GM21723 (cell line): ENCODE results near the gene CD248.
A peak's percentile ranks its signal among the peaks of the same experiment; 100 is the strongest.
"Not testable (repeated sequence)": the region's sequence is repeated elsewhere in the genome, so short reads cannot be mapped to it uniquely, and the experiment has no call there.

Source experiments
- ATAC-seq: cut with Tn5 transposase; IDR thresholded peaks from one replicate; pipeline ENCODE4 v1.9.1; 2021; ENCODE audit warnings: mild to moderate bottlenecking, moderate library complexity; ENCODE audit not compliant: unreplicated experiment

CD248 gene

DNA sequence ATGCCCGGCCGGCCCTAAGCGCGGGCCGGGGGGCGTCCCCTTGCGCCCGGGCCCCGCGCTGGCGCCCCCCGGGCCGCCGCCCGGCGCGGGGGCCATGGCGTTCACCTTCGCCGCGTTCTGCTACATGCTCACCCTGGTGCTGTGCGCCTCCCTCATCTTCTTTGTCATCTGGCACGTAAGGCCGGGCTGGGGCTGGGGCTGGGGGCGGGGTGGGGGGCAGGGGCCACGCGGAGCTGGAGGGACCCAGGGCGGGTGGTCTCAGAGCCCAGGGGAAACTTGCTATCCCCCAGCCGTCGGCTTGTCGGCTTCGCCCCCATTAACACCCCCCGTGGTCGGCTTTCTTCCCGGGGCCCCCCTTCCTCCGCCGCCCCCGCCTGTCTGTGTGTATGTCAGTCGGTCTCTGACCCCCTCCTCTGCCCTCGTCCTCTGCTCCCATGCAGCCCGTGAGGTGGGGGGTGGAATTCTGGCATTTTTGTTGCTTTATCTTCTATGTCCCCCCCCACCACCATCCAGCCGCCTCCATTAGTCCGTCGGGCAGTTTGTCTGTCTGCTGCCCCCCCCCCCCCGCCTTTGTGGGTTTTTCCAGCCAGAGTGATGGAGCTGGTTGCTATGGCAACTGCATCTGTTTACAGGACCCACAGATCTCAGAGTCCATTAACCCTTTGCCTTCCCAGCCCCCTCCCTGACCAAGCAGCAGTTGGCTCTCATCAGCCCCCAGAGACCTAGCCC, 38.3 kb downstream of the CD248 start:
- ATAC-seq, result no peak

DNA sequence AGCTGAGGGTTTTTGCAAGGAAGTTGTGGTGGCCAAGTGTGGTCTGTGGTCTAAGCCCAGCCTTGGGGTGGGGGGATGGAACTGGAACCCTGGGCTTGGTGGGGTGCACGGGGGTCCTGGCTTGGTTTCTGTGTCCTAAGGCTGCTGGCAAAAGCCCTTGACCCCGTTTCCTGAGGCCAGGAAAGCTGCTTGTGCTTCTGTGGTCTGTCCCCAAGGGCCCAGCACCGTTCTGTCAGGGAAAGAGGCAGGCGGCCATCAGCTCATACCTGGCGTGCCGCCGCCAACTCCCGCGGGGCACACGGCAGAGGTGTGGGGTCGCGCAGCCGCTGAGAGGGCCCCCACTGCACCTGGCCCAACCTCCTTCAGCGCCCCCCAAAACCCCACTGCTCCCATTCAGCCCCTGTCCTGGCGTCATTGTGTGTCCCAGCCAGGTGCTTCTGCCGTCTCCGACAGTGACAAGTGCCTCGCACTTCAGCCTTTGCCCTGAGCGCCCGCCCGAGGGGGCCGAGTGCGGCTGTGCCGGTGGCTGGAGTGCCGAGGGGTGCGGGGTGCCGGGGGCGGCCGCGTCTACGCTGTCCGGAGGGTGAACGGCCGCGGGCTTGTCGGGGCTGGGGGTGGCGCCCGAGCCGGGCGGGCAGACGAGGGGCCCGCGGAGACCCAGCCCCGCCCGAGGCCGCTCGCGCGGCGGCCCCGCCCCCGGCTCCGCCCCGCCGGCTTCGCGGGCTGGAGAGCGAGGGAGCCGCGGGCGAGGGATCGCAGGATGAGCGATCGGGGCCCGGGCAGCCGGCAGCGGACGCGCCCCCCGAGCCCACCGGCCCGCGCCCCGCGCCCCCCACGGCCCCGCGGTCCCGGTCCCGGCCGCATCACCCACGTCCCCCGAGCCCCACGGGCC, 39.1 kb downstream of the CD248 start, which contains the start of gene CNIH2:
CNIH2 (plus strand) TSS at position 705 of the 892 bp plus-strand sequence. CDS start 282 bp downstream, outside the sequence.
- no peak for ATAC-seq

DNA sequence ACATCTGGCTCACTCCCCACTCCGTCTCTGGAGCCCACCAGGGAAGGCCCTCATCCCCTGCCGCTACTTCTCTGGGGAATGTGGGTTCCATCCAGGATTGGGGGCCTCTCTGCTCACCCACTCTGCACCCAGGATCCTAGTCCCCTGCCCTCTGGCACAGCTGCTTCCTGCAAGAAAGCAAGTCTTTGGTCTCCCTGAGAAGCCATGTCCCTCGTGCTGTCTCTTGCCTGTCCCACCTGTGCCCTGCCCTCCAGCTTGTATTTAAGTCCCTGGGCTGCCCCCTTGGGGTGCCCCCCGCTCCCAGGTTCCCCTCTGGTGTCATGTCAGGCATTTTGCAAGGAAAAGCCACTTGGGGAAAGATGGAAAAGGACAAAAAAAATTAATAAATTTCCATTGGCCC, 39.8 kb downstream of the CD248 start:
- ATAC-seq, result not testable (repeated sequence)

DNA sequence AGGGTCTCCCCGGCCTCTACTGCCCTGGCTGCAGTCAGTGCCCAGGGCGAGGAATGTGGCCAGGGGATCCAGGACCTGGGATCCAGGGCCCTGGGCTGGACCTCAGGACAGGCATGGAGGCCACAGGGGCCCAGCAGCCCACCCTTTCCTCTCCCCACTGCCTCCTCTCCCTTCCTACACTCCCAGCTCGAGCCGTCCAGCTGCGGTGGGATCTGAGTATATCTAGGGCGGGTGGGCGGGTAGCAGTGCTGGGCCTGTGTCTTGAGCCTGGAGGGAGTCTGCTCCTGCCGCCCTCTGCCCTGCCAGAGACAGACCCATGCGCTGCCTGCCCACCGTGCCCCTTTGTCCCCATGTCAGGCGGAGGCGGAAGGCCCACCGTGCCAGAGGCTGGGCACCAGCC, 40.2 kb downstream of the CD248 start:
- ATAC-seq, result not testable (repeated sequence)

DNA sequence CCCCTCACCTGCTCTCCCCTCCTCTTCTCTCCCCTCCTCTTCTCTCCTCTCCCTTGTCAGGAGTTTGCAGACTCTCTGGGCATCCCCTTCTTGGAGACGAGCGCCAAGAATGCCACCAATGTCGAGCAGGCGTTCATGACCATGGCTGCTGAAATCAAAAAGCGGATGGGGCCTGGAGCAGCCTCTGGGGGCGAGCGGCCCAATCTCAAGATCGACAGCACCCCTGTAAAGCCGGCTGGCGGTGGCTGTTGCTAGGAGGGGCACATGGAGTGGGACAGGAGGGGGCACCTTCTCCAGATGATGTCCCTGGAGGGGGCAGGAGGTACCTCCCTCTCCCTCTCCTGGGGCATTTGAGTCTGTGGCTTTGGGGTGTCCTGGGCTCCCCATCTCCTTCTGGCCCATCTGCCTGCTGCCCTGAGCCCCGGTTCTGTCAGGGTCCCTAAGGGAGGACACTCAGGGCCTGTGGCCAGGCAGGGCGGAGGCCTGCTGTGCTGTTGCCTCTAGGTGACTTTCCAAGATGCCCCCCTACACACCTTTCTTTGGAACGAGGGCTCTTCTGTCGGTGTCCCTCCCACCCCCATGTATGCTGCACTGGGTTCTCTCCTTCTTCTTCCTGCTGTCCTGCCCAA, 40.7 kb downstream of the CD248 start:
- no peak for ATAC-seq

DNA sequence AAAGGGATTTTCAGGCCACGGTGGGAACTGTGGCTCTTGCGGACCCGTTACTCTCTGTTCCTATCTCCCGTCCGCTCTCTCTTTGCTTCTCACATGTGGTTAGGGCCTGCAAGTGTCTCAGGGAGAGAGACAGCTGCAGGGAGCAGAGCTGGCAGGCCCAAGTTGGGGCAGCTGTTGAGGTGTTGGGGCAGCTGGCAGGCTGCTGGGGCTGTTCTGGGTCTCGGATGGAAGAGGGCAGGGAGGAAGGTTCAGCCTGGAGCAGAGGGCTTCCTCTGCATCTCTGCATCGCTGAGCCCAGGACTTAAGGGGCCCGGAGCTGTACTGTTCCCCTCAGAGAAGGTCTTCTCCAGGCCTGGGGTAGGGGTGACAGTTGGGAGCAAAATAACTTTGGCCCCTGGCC, 41.4 kb downstream of the CD248 start:
- no peak for ATAC-seq

DNA sequence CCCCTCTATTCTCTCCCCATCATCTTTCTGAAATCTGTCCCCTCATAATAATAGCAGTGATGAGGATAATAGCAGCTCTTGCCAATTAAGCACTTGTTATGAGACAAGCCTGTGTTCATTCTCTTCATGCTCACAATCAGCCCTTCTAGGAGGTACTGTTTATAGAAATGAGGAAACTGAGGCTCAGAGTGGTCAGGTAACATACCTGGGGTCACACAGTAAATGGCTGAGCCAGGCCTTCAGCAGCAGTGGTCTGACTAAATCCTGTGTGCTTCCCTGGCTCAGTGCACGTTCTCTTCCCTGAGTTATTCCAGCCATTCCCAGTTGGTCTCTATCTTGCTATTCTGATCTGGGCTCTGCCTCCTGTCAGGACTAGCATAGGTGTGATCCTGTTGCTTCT, 42.6 kb downstream of the CD248 start:
- ATAC-seq, result no peak

DNA sequence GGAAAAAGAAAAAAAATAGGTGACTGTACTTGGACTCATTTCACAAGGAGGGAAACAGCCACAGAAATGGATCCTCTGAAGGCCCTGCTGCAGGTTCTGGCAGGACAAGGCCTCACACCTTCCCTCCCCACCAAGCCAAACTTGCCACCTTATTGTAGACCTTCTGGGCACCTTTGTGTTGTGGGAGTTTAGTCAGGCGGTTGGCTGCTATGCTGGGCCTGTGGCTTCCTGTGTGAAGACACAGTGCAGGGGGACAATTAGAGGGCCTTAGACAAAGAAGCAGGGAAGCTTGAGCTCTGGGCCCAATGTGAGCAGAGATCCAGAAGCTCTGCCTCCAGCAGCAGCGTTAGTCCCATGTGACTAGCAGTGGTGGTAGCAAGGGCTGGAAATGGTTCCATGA, 44.2 kb downstream of the CD248 start:
- ATAC-seq, result no peak

DNA sequence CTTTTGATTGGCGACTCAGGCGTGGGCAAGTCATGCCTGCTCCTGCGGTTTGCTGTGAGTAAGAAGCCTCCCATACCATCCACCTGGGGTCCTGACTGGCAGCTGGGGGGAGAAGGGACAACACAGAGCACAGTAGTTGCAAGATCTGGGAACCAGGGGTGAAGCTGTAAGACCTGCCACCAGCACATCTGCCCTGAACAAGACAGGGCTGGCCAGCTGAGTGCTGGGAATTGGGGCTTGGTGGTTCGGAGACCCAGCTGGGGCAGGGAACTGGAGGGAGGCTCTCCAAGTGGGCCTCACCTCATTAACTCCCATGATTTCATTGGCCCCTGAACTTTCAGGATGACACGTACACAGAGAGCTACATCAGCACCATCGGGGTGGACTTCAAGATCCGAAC, 45.0 kb downstream of the CD248 start:
- no peak for ATAC-seq

DNA sequence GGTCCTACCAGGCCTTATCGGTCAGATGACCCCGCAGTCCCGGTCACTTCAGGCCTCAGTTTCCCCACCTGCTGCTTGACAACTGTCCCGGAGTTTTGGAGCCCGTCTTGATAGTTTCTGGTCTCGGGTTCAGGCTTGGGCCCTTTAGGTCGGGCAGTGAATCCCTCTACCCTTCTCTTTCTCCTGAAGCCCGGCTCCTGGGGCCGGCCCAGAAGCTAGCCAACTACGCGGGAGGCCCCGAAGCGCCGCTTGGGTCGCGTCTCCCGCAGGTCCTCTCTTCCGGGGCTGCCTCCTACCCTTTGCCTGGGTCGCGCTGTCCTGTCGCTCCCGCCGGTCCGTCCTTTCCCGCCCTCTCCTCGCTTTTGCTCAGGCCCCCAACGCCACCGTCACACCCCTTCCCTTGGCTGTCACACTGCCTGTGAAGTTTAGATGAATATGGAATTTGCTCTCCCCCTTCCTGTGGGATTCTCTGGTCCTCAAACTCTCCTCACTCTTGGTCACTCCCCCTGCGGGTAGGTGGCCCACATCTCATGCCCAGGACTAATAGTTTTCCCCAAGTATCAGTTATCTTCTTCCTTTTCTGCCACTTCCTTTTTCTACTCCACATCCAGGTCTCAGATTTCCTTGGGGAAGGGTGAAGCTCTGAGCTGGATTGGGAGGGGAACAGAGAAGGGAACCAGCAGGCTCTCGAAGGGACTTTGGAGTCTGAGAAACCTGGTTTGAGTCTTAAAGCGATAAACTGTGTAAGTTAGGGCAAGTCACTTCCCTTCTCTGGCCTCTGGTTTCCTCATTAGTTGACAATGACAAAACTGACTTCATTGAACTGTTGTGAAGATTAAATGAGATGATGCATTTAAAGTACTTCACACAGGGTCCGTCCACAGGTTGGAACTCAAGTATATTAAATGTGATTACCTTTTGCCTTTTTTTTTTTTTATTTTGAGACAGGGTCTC, 47.6 kb downstream of the CD248 start:
- ATAC-seq, result no peak

DNA sequence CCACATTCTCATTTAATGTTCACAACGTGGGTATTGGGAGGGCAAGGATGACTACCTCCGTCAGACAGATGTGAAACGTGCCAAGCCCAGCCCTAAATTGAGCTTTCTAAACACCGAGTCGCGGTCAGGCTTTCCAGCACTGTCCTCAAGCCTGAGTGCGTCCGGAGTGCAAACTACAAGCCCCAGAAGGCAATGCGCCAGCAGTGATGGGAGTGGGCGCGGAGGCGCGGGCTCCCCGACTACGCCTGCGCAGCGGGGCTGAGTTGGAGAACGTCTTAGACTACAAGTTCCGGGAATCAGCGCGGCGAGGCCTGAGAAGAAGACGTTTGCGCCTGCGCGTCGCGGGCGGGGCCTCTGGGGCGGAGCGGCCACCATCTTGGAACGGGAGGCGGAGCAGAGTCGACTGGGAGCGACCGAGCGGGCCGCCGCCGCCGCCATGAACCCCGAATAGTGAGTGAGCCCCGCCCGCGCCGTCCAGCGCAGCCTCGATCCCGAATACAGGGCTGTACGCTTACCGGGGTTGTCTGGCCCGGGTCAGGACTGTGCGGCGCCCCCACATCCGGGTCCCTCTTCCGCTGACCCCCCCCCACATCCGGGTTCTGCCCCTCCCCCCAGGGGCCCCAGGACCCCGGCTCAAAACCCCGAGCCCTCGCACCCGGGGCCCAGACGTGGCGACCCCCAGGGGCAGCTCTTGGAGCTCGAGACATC, 48.4 kb downstream of the CD248 start, which contains the start of gene RAB1B:
RAB1B (plus strand) TSS at position 396 of the 708 bp plus-strand sequence; CDS start at position 437, 41 bp downstream.
- ATAC-seq, result peak; percentile 72

DNA sequence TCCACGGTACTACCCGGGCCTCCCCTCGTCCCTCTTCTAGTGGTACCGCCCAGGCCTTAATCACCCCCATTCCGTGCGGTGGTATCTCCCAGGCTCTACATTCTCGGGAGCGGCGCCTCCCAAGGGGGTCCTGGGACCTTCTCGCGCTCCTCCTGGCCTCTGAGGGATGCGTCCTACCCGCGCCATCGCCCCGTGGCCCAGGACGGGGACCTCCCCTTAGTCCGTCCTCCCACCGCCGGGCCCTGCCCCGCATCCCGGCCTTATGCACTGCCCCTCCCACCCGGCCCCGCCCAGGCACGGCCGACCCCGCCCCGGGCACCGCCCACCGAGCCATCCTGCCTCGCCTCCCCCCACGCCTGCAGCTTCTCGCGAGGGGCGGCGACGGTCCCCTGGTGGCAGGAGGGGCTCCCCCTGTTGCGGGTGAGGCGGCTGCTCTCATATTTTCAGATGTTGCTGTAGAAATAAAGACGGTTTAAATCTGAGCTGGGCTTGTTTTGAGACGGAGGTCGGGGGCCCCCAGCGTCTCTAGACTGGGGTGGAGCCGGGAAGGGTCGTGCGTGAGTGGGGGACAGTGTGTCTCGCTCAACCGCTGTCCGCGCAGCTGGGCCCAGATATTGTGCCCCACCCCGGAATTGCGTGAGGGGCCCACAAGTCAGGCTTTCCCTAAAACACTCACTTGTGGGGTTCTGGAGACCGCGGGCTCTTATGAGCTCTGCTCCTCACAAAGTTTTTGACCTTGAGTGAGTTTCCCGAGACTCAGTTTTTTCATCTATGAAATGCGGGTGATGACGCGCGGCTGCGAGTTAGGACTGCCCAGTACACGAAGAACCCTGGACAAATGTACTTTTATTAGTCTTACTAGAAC, 49.2 kb downstream of the CD248 start:
- peak; percentile 51 for ATAC-seq

DNA sequence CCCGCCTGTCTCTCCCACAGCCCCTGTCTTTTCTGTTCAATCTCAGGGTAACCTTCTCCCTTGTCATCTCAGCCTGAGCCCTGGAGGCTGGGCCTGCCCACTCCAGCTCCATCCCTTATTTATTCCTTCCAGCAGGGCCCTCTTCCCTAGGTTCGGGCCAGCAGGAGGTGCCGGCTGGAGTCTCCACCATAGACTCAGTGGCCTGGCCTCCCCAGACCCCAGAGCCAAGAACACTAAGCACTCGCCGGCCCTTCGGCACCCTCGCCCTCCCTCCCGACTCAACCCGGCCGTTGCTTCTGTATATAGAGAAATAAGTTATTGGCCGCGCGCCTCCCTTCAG, 49.8 kb downstream of the CD248 start:
- ATAC-seq, result no peak

DNA sequence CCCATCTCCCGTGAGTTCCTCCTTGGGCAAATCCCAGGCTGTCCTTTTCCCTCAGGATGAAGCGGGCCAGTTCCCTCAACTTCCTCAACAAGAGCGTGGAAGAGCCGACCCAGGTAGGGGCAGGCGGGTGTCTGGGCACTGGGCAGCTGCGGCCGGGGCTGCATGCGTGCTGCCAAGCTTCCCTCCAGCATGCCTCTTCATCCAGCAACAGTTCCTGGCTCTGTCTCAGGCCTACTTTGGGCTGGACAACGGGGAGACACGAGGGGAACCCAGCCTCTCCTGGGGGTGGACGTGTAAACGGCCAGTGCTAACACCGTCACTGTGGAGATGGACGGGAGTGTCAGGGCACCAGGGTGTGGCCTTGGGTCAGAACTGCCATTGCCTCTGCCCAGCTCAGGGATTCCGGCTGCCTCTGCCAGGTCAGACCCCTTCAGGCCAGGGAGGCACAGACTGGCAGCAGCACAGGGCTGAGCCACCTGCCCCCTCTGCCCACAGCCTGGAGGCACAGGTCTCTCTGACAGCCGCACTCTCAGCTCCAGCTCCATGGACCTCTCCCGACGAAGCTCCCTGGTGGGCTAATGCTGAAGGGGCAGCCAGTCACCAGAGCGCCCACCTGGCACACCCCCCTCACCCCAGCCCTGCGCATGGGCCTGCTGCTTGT, 50.3 kb downstream of the CD248 start:
- ATAC-seq, result no peak

DNA sequence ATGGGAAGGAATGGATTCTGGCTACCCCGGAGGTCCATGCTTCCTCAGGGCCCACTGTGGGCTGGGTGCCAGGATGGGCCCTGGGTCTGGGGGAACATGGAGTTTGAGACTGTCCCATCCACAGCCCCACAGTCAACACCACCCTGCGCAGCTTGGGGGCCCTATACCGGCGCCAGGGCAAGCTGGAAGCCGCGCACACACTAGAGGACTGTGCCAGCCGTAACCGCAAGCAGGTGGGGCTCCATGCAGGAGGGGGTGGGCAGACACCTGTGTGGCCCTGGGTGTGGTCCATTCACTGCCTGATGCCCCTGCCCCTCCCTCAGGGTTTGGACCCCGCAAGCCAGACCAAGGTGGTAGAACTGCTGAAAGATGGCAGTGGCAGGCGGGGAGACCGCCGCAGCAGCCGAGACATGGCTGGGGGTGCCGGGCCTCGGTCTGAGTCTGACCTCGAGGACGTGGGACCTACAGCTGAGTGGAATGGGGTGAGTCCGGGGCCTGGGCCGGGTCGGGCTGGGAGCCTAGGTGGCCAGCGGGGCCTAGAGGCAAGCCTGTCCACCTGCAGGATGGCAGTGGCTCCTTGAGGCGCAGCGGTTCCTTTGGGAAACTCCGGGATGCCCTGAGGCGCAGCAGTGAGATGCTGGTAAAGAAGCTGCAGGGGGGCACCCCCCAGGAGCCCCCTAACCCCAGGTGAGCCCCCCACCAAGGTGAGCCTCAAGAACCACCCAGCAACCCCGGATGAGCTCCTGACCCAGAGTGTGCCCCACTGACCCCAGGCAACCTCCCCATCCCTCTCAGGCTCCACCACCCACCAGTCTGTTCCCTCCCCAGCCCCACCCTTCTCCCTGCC, 51.1 kb downstream of the CD248 start:
- no peak for ATAC-seq

DNA sequence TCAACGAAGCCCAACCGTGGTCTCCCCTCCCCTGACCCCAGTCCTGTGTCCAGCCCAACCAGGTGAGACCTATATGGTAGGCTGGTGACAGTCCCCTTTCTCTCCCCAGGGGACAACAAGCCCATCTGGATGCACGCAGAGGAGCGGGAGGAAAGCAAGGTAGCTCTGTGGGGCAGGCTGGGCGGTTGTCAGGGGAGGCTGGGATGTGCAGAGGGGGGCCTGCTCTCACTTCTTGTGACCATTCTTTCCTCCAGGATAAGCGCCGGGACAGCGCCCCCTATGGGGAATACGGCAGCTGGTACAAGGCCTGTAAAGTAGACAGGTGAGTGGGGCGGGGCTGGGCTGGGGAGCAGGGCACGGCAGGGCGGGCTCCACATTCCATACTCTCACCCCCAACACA, 51.9 kb downstream of the CD248 start:
- ATAC-seq, result no peak
